ENCODE results near the gene CCT8.
"Not testable (repeated sequence)": the region's sequence is repeated elsewhere in the genome, so short reads cannot be mapped to it uniquely, and the experiment has no call there.

The CCT8 gene

GRCh38 chr21:29018540-29018939 lies 54.9 kb downstream of the CCT8 start:
- no peak for DNase-seq (ENCODE audit: low read depth, low spot score)

GRCh38 chr21:29017639-29018237 lies 55.7 kb downstream of the CCT8 start:
- DNase-seq (ENCODE audit: low read depth, low spot score): no peak

- not testable (repeated sequence) for DNase-seq (ENCODE audit: low read depth, low spot score)
Measured at GRCh38 chr21:29011236-29011635, 62.2 kb downstream of the CCT8 start.

- no peak for DNase-seq (ENCODE audit: low read depth, low spot score)
Measured at GRCh38 chr21:29008367-29008766, 65.1 kb downstream of the CCT8 start.

- DNase-seq (ENCODE audit: low read depth, low spot score): no peak
Measured at GRCh38 chr21:29007810-29008209, 65.6 kb downstream of the CCT8 start.

GRCh38 chr21:29007135-29007534 lies 66.3 kb downstream of the CCT8 start:
- no peak for DNase-seq (ENCODE audit: low read depth, low spot score)

Data from iPS DF 19.7 (cell line).